Endothelial cell of umbilical vein (primary cell): Measurements from ENCODE around the gene NSD2. TPM values are rescaled to one million over a fixed set of nuclear protein-coding genes. Genes with fewer than 3 reads are reported as not detected.

ENCODE experiments used
- BruUV-seq: library from RNA; stranded (reverse); fragments of 400-500 nt; replicated peaks from 2 replicates; lab custom pipeline; 2021; lab: Mats Ljungman, UMichigan
- CTCF ChIA-PET: fragments of 300-600, 350-600 bp; sonication (Branson Sonifier 250); formaldehyde crosslinking; loops from one replicate; lab custom pipeline; 2021; ENCODE audit warnings: antibody characterized with exemption, inconsistent platforms; lab: Charles Lee
- POLR2A ChIA-PET: fragments of 300-600, 350-600 bp; sonication (Branson Sonifier 250); formaldehyde crosslinking; loops from one replicate; lab custom pipeline; 2021; ENCODE audit warnings: antibody characterized with exemption, inconsistent platforms; lab: Charles Lee
- DNase-seq: peaks from one replicate; pipeline ENCODE4 v3.0.0-alpha.2; 2011; ENCODE audit warnings: low read depth, low spot score
- FAIRE-seq: peaks from 2 replicates; lab custom pipeline; 2011; peaks lifted over from hg19 to GRCh38; lab: Jason Lieb, UNC
- H2AFZ ChIP-seq: 2 replicates; pipeline ENCODE4 v1.6.0; 2012; ENCODE audit warnings: low read depth, low read length, control low read depth, inconsistent platforms
- H3K27ac ChIP-seq: 2 replicates; pipeline ENCODE4 v1.5.1; 2011; ENCODE audit warnings: low read depth, mild to moderate bottlenecking, control low read depth, low read length, moderate library complexity; ENCODE audit not compliant: insufficient read depth
- H3K27me3 ChIP-seq, 2 experiments: 2 replicates each; pipeline versions ENCODE4 v1.6.0 to v1.6.1; 2011; ENCODE audit warnings: low read length in 2 of 2, mixed read lengths in 1 of 2; ENCODE audit not compliant: control insufficient read depth in 2 of 2, insufficient read depth in 2 of 2
- H3K36me3 ChIP-seq, 2 experiments: 2 replicates in 1 of 2; 3 replicates in 1 of 2; pipeline ENCODE4 v1.5.1; 2011; ENCODE audit warnings: low read length in 2 of 2, mild to moderate bottlenecking in 1 of 2, moderate library complexity in 1 of 2; ENCODE audit not compliant: control insufficient read depth in 2 of 2, insufficient read depth in 2 of 2; ENCODE audit errors: extremely low read depth in 1 of 2
- H3K4me1 ChIP-seq: 3 replicates; pipeline ENCODE4 v1.5.1; 2011; ENCODE audit warnings: mild to moderate bottlenecking, low read length; ENCODE audit not compliant: control insufficient read depth, insufficient read depth; ENCODE audit errors: extremely low read depth
- H3K4me2 ChIP-seq: 2 replicates; pipeline ENCODE4 v1.6.1; 2011; ENCODE audit warnings: low read length, control low read depth, mixed read lengths; ENCODE audit not compliant: insufficient read depth
- H3K4me3 ChIP-seq, 3 experiments: fragments of 200-600 bp in 1 of 3; sonication (generic), shearing (Covaris generic) in 1 of 3; replicated peaks in 1 of 3; 2 replicates each; pipeline ENCODE4 v1.5.1; 2011 to 2016; ENCODE audit warnings: control low read depth in 3 of 3, low read length in 3 of 3, mild to moderate bottlenecking in 2 of 3, inconsistent platforms in 1 of 3, low read depth in 1 of 3, moderate library complexity in 1 of 3; ENCODE audit not compliant: insufficient read depth in 1 of 3
- H3K79me2 ChIP-seq: 2 replicates; pipeline ENCODE4 v1.6.0; 2012; ENCODE audit warnings: low read length, inconsistent platforms; ENCODE audit not compliant: control insufficient read depth, insufficient read depth
- H3K9ac ChIP-seq: replicated peaks from 2 replicates; pipeline ENCODE3; 2011; ENCODE audit warnings: low read length, control low read depth; ENCODE audit not compliant: insufficient read depth; ENCODE audit errors: extremely low read depth
- H3K9me1 ChIP-seq: replicated peaks from 3 replicates; pipeline ENCODE4 v1.6.0; 2011; ENCODE audit warnings: mild to moderate bottlenecking, low read length; ENCODE audit not compliant: control insufficient read depth, insufficient read depth; ENCODE audit errors: extremely low read depth
- H3K9me3 ChIP-seq: replicated peaks from 2 replicates; pipeline ENCODE4 v1.5.1; 2012; ENCODE audit warnings: low read length, inconsistent platforms; ENCODE audit not compliant: control insufficient read depth, insufficient read depth
- H4K20me1 ChIP-seq: replicated peaks from 2 replicates; pipeline ENCODE3; 2011; ENCODE audit warnings: mild to moderate bottlenecking, low read length; ENCODE audit not compliant: control insufficient read depth, insufficient read depth; ENCODE audit errors: extremely low read depth
- EZH2 ChIP-seq: IDR thresholded peaks from 2 replicates; pipeline ENCODE4 v1.6.1; 2012; ENCODE audit warnings: borderline replicate concordance, low read depth, mild to moderate bottlenecking, moderate library complexity, low read length, inconsistent platforms; ENCODE audit not compliant: severe bottlenecking
- FOS ChIP-seq: IDR thresholded peaks from 2 replicates; pipeline ENCODE4 v1.6.1; 2011; ENCODE audit warnings: mild to moderate bottlenecking, low read length, moderate library complexity, borderline replicate concordance; ENCODE audit not compliant: insufficient read depth
- GATA2 ChIP-seq: IDR thresholded peaks from 2 replicates; pipeline ENCODE4 v1.7.0; 2011; ENCODE audit warnings: low read depth, mild to moderate bottlenecking, moderate library complexity, mixed read lengths, low read length; ENCODE audit not compliant: insufficient read length, insufficient read depth
- JUN ChIP-seq: IDR thresholded peaks from 2 replicates; pipeline ENCODE4 v1.6.1; 2011; ENCODE audit warnings: borderline replicate concordance, low read depth; ENCODE audit not compliant: insufficient read length, insufficient read depth
- MYC ChIP-seq: IDR thresholded peaks from one replicate; pipeline ENCODE4 v1.6.1; 2011; ENCODE audit warnings: mild to moderate bottlenecking, low read depth, low read length
- POLR2A ChIP-seq: IDR thresholded peaks from 2 replicates; pipeline ENCODE4 v1.6.1; 2012; ENCODE audit warnings: low read depth, mild to moderate bottlenecking, control low read depth, low read length
- POLR2AphosphoS5 ChIP-seq: IDR thresholded peaks from 2 replicates; pipeline ENCODE4 v1.6.1; 2012; ENCODE audit warnings: low read depth, mild to moderate bottlenecking, control low read depth, low read length, moderate library complexity; ENCODE audit not compliant: insufficient read depth
- dilution Hi-C: fragments of 300-500 bp; cut with MboI; formaldehyde crosslinking; loops from one replicate; pipeline ENCODE4 v1.15.0; 2019; ENCODE audit warnings: low sequenced_read_pairs; ENCODE audit not compliant: extremely low pct_ligation_motif_present
- intact Hi-C: fragments of 100-400 bp; cut with micrococcal nuclease; formaldehyde crosslinking; loops from one replicate; pipeline ENCODE4 v1.10.0; 2022
- polyA plus RNA-seq, 4 experiments: library from polyadenylated mRNA; depleted of rRNA in 3 of 4; stranded (reverse) in 3 of 4; unstranded in 1 of 4; fragments of >200 nt; gene quantifications; 2 replicates each; pipeline versions ENCODE4 v1.2.1 to v1.2.3, GENCODE V29; 2011 to 2012; ENCODE audit warnings: missing spikeins in 1 of 4
- total RNA-seq: library from RNA; stranded (reverse); gene quantifications from 2 replicates; pipeline ENCODE4 v1.2.3, GENCODE V29; 2021
- TF ChIP-seq, protein P1 (sequence below): IDR thresholded peaks from 2 replicates; pipeline ENCODE4 v1.6.1; 2011; ENCODE audit not compliant: insufficient read depth, insufficient read length
- TF ChIP-seq, protein P2 (sequence below), 2 donors: IDR thresholded peaks; 1 replicate in 1 of 2; 2 replicates in 1 of 2; pipeline ENCODE4 v1.5.1; 2011; ENCODE audit warnings: low read length in 2 of 2, mild to moderate bottlenecking in 2 of 2, moderate library complexity in 2 of 2, control low read depth in 1 of 2, inconsistent platforms in 1 of 2, low read depth in 1 of 2; ENCODE audit not compliant: insufficient read depth in 1 of 2; ENCODE audit errors: extremely low read depth in 1 of 2

The NSD2 gene
- total and polyA plus RNA-seq, 2 donors (not counting 3 experiments of a cell fraction or from before 2014, with no cell fraction given), result 31.3 to 171 TPM

- TF ChIP-seq FOS (no peak), GATA2 (no peak), MYC (no peak)
- TF ChIP-seq, protein P1, sequence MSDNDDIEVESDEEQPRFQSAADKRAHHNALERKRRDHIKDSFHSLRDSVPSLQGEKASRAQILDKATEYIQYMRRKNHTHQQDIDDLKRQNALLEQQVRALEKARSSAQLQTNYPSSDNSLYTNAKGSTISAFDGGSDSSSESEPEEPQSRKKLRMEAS, result no peak
- no TSS peak for BruUV-seq
- no peak for DNase-seq
- no peak overlapping the region for H3K9ac ChIP-seq
- H3K9me1 ChIP-seq, result no peaks in the 10 kb centered on the region
- FAIRE-seq, result no peak
- intact Hi-C loops (no loop called here), dilution Hi-C loops (no loop called here)
- no peaks in the 10 kb centered on the region for H3K79me2 ChIP-seq
- H3K4me3 ChIP-seq, result no peak overlapping the region
- H3K27me3 ChIP-seq, result no peaks in the 10 kb centered on the region
- H3K27ac ChIP-seq, result no peak overlapping the region
- H4K20me1 ChIP-seq, result no peaks in the 10 kb centered on the region
- H3K4me2 ChIP-seq, result no peak overlapping the region
- CTCF ChIA-PET, result interaction anchor here (1.4 kb wide), 1 partner anchor 17 kb away, joined by 3 read pairs; no protein-coding TSS in a partner anchor
- H3K4me1 ChIP-seq, result no peaks in the 10 kb centered on the region
- H2AFZ ChIP-seq, result no peak overlapping the region
- POLR2A ChIA-PET, result no interaction called here
- no peaks in the 10 kb centered on the region for H3K9me3 ChIP-seq
- peaks cover 15 to 50% of the 10 kb centered on the region in 2 experiments for H3K36me3 ChIP-seq
Measured at GRCh38 chr4:1961038-1961437, 89.8 kb downstream of the NSD2 start.

DNA sequence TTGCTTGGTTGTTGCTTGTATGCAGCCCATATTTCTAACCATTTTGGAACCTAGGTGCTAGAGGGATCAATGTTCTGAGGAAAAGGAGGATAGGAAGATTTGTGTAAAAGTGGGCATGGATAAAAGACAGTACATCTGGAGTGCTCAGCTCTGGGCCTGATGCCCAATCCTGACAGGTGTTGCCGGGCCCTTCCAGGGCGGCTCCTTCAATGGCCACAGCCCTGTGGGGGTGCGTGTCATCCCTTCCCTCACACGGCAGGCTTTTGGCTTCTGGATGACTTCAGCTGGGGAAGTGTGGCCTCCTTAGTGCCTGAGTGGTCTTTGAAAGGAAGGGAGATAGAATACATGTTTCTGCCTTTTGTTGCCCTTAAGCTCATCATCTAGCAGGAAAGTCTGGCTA is 90.4 kb downstream of the NSD2 start:
- no peak overlapping the region for H3K9ac ChIP-seq
- no peak for DNase-seq

More for the DNA sequence above, 90.4 kb downstream of the NSD2 start:
- Histone ChIP-seq H4K20me1 (no peaks in the 10 kb centered on the region), H3K9me1 (no peaks in the 10 kb centered on the region), H3K4me3 (no peak overlapping the region), H3K79me2 (no peaks in the 10 kb centered on the region), H3K36me3 (peaks cover 15 to 47% of the 10 kb centered on the region in 2 experiments), H3K9me3 (no peaks in the 10 kb centered on the region), H2AFZ (no peak overlapping the region), H3K27me3 (no peaks in the 10 kb centered on the region), H3K4me2 (no peak overlapping the region), H3K4me1 (no peaks in the 10 kb centered on the region), H3K27ac (no peak overlapping the region)
- TF ChIP-seq, protein P1, result no peak
- no peak for TF ChIP-seq EZH2
- TF ChIP-seq, protein P2, sequence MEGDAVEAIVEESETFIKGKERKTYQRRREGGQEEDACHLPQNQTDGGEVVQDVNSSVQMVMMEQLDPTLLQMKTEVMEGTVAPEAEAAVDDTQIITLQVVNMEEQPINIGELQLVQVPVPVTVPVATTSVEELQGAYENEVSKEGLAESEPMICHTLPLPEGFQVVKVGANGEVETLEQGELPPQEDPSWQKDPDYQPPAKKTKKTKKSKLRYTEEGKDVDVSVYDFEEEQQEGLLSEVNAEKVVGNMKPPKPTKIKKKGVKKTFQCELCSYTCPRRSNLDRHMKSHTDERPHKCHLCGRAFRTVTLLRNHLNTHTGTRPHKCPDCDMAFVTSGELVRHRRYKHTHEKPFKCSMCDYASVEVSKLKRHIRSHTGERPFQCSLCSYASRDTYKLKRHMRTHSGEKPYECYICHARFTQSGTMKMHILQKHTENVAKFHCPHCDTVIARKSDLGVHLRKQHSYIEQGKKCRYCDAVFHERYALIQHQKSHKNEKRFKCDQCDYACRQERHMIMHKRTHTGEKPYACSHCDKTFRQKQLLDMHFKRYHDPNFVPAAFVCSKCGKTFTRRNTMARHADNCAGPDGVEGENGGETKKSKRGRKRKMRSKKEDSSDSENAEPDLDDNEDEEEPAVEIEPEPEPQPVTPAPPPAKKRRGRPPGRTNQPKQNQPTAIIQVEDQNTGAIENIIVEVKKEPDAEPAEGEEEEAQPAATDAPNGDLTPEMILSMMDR (IDR thresholded peaks at IDR 0.05; ENCODE audit: extremely low read depth in 1 of 2, insufficient read depth in 1 of 2, low read depth in 1 of 2, low read length in 2 of 2), result no peak
- no peak for TF ChIP-seq JUN
- no peak for TF ChIP-seq FOS
- no peak for TF ChIP-seq POLR2A
- TF ChIP-seq MYC, result no peak
- TF ChIP-seq GATA2, result no peak
- TF ChIP-seq POLR2AphosphoS5, result no peak
- FAIRE-seq, result no peak
- BruUV-seq, result no TSS peak
- intact Hi-C loops, result no loop called here
- POLR2A ChIA-PET, result no interaction called here
- dilution Hi-C loops, result no loop called here
- CTCF ChIA-PET, result interaction anchor here (1.4 kb wide), 1 partner anchor 16 kb away, joined by 3 read pairs; no protein-coding TSS in a partner anchor
